Stimulated activated CD8-positive, alpha-beta memory T cell treated with anti-CD3 and anti-CD28 coated beads, Interleukin-7, amount 100 ng/mL, for 4 hours (primary cell): ENCODE data around the gene PFAS.

Source experiments
- DNase-seq, 2 donors: peaks; one replicate each; pipeline ENCODE4 v3.0.0-alpha.2; 2020; ENCODE audit warnings: low read depth in 2 of 2

PFAS gene

DNA sequence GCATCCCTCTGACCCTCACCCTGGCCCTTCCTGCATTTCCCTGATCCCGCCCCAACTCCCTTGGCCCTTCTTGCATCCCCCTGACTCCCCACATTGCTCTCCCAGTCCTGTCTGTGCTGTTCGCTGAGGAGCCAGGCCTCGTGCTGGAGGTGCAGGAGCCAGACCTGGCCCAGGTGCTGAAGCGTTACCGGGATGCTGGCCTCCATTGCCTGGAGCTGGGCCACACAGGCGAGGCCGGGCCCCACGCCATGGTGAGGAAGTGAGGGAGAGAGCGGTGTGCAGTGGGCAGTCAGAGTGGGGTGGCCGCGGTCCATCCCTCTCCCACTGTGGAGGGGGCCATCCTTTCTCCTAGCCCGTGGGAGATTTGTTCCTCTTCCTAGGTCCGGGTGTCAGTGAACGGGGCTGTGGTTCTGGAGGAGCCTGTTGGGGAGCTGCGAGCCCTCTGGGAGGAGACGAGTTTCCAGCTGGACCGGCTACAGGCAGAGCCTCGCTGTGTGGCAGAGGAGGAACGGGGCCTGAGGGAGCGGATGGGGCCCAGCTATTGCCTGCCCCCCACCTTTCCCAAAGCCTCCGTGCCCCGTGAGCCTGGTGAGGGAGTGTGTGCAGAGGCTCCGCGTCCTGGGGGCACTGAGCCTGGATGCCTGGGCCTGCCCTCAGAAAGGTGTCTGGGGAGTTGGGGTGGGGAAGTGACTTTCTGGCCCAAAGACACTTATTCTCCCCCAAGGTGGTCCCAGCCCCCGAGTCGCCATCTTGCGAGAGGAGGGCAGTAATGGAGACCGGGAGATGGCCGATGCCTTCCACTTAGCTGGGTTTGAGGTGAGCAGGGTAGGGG lies 17.8 kb downstream of the PFAS start:
- DNase-seq, result no peak

- no peak for DNase-seq
These were observed 18.5 kb downstream of the PFAS start for GRCh38 chr17:8267480-8268147.

DNA sequence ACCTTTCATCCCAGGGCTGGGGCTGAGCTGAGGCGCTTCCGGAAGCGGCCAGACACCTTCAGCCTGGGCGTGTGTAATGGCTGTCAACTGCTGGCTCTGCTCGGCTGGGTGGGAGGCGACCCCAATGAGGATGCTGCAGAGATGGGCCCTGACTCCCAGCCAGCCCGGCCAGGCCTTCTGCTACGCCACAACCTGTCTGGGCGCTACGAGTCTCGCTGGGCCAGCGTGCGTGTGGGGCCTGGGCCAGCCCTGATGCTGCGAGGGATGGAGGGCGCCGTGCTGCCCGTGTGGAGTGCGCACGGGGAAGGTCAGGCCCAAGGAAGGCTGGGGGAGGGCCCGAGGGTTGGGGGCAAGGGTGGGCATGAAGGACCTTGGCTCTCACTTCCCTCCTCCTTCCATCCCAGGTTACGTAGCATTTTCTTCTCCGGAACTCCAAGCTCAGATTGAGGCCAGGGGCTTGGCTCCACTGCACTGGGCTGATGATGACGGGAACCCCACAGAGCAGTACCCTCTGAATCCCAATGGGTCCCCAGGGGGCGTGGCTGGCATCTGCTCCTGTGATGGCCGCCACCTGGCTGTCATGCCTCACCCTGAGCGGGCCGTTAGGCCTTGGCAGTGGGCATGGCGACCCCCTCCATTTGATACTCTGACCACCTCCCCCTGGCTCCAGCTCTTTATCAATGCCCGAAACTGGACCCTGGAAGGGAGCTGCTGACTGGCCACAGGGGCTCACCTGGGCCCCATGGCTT lies 19.6 kb downstream of the PFAS start:
- DNase-seq, result no peak

DNA sequence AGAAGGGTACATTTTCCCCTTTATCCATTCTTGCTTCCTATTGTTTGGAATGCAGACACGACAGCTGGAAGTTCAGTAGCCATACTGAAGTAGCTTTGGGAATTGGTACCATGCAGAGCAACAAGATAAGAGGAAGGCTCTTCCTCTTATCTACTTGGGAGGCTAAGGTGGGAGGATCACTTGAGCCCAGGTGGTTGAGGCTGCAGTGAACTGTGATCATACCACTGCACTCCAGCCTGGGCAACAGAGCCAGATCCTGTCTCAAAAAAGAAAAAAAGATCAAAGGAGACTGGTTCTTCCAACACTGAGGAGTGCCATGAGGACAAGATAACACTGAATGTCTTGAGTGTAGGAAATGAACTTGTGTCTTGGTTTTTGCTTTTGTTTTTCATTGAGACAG lies 23.3 kb downstream of the PFAS start:
- DNase-seq, result no peak

DNA sequence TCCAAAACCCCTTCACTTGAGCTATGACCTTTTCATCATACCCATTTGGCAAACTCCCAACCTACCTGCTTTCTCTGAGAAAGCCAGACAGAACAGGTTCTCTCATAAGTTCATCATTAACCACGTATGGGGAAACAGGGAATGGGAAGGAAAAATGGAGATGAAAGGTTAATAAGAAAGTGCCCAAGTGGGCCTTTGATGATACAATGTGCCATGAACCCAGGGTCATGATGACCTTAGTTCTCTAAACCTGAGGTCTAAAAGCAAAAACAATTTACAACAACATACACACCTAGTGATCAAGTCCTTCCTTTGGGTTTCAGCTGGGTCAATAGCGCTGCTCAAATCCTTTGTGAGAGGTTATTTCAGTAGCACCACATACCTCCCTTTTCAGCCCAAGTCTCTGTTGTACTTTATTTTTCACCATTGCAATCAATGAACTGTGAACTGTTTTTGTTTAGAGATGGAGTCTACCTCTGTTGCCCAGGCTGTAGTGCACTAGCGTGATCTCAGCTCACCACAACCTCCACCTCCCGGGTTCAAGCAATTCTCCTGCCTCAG lies 24.9 kb downstream of the PFAS start:
- DNase-seq, result no peak

- DNase-seq, result no peak
These were observed 25.7 kb downstream of the PFAS start for GRCh38 chr17:8274816-8275215.

GRCh38 chr17:8275421-8276290 lies 26.6 kb downstream of the PFAS start:
- DNase-seq, result no peak

- no peak for DNase-seq
These were observed 28.2 kb downstream of the PFAS start for GRCh38 chr17:8277317-8277716.

- no peak for DNase-seq
These were observed 33.3 kb downstream of the PFAS start for GRCh38 chr17:8282345-8282744.

- DNase-seq, result no peak
These were observed 34.3 kb downstream of the PFAS start for GRCh38 chr17:8283356-8283755.

DNA sequence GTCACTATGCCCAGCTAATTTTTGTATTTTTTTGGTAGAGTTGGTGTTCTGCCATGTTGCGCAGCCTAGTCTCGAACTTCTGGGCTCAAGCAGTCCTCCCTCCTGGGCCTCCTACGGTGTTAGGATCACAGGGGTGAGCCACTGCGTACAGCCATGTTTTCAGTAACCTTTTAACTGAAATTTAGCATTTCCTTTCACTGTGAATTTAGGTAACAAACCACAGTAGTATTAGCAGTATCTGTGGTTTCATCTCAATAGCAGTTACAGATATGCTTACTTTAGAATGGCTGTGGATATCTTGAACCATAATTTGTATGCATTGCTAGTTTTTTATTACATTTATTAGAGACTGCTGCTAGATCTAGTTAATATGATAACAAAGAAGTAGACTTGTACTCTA lies 35.0 kb downstream of the PFAS start:
- DNase-seq, result no peak

DNA sequence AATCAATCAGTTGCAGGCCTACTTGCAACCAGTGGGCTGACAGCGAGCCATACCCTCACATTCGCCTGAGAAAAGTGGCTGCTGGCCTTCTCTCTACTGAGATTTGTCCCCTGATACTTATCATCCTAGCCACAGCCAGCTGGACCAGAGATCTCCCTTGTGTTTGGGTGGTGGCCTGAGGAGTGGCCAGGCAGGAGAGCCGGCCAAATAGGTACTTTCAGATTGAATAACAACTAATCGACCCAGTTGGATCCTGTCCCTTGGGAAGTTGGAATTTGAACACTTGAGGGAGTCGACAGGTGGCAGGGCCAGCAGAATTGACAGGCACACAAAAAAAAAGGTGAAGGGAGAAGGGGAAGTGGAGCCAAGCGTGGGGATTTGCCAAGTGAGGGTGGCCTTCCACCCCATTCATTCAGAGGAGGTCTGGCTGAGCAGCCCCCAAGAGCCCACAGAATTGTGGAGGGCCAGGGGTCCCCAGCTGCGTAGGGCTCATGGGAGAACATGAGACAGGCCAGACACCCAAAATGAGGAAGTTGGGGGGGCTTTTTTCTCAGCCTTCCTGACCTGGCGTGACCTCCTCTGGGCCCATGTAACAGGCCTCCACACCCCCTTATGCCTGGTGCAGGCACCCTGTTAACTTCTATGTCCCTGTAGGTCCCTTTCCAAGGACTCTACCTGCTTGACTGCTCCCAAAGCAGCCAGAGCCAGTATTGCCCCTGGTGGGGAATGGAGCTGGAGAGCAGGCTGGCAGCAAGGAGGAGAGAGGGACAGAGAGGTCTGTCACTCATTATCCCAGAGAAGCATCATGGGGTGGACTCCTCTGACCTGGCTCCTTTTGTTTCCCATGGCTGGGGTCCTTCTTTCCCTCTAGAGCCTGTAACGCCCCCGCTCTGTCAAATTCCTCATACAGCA lies 36.4 kb downstream of the PFAS start:
- DNase-seq, result no peak

DNA sequence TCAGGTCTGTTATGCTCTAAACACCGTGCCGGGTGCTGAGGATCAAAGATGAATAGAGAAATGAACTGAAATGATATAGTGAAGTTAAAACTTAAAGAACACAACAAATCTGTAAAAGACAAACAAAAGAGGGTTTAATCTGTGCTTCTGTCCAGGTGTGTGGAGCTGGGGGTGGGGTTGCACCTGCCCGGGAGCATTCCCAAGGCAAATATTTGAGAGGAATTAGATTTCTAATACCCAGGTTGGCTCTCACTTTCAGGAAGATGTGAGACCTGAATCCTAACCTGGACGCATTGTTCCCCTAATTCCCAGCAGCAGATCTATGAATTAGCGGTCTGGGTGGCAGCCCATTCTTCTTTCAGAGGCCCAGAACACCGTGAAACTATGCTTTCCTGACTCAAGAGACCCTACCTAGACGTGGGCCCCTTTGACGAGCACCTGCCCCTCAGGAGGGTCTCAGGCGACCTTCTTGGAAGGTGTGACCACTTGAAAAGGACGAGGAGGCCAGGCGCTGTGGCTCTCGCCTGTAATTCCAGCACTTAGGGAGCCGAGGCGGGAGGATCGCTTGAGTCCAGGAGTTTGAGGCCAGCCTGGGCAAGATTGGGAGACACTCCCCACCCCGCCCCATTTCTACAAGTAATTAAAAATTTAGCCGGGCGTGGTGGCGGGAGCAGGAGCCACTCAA lies 38.7 kb downstream of the PFAS start:
- no peak for DNase-seq

- peak; percentile 59 to 75 for DNase-seq
These were observed 39.4 kb downstream of the PFAS start, which contains the start of gene RANGRF for GRCh38 chr17:8288336-8289102. Gene RANGRF, plus strand, starts transcription at chr17:8288670. Its CDS starts 119 bp downstream, at chr17:8288789.

DNA sequence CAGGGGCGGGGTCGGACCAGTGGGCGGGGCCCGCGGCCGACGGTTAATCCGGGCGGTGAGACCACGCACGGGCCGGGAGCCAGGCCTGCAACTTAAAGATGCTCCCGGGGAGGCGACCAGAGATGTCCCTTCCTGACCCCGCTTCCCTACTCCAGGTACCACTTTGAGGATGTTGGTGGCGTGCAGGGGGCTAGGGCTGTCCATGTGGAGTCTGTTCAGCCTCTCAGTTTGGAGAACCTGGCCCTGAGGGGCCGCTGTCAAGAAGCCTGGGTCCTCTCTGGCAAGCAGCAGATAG lies 40.0 kb downstream of the PFAS start:
- DNase-seq, result peak in 1 of 2 donors; percentile 51

- DNase-seq, result no peak
These were observed 41.0 kb downstream of the PFAS start for GRCh38 chr17:8290043-8290442.

DNA sequence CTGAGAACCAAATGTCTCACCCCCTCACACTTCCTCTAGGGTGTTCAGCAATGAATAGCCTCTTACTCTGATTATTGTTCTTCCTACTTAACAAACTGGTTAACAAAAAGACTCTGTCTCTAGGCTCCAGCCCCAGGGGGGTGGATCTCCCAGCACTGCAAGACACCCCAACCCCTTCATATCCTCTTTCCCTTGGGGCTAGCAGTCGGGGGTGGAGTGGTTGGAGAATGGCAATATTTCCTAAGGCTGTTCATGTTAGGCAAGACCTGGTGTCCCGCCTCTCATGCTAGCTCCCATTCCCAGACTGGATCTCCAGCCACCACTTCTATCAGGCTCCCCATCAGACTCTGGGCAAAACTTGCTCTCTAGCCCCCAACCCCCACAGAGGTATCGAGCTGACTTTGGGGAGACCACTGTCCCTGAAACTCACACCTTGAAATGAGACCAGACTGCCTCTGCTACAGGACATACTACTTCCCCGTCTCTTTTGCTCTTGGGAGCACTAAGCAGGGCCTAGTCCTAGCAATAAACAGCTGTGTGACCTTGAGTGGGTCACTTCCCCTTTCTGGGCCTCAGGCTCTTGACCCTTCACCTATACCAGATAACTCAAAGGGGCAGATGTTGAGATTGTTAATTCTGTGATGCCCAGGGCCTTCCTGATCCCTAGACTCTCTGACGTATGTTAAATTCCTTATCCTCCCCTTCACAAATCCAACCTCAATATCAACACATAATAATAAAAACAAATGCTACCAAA lies 43.7 kb downstream of the PFAS start:
- DNase-seq, result no peak

- no peak for DNase-seq
These were observed 45.3 kb downstream of the PFAS start for GRCh38 chr17:8294361-8294760.
